D341Med (cell line): ENCODE data around the gene ASIC4.
A peak's percentile ranks its signal among the peaks of the same experiment; 100 is the strongest.

Experiments
- DNase-seq: peaks from one replicate; pipeline ENCODE4 v3.0.0; 2012; ENCODE audit warnings: low spot score

The ASIC4 gene

GRCh38 chr2:219480004-219480403, 34.3 kb upstream of the ASIC4 start:
- no peak for DNase-seq

GRCh38 chr2:219482674-219483405, 31.4 kb upstream of the ASIC4 start:
- no peak for DNase-seq

DNA sequence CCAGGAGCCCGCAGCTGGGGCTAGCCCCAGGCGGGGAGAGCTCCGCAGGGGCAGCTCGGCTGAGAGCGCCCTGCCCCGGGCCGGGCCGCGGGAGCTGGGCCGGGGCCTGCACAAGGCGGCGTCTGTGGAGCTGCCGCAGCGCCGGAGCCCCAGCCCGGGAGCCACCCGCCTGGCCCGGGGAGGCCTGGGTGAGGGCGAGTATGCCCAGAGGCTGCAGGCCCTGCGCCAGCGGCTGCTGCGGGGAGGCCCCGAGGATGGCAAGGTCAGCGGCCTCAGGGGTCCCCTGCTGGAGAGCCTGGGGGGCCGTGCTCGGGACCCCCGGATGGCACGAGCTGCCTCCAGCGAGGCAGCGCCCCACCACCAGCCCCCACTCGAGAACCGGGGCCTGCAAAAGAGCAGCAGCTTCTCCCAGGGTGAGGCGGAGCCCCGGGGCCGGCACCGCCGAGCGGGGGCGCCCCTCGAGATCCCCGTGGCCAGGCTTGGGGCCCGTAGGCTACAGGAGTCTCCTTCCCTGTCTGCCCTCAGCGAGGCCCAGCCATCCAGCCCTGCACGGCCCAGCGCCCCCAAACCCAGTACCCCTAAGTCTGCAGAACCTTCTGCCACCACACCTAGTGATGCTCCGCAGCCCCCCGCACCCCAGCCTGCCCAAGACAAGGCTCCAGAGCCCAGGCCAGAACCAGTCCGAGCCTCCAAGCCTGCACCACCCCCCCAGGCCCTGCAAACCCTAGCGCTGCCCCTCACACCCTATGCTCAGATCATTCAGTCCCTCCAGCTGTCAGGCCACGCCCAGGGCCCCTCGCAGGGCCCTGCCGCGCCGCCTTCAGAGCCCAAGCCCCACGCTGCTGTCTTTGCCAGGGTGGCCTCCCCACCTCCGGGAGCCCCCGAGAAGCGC, 30.6 kb upstream of the ASIC4 start:
- no peak for DNase-seq

- no peak for DNase-seq
Observed at GRCh38 chr2:219484343-219485200, 29.7 kb upstream of the ASIC4 start.

DNA sequence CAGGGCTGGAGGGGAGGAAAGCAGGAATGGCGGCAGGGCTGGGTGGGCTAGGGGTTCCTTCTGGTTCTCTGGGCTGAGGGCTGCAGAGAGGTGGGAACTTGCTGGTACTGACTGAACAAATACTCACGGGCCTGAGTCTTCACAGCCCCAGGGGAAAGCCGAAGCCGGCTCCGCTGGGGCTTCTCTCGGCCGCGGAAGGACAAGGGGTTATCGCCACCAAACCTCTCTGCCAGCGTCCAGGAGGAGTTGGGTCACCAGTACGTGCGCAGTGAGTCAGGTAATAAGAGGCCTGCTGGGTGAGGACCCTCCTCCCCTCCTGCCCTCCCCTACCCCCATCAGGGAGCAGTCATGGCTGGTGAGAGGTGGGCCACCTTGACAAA, 29.1 kb upstream of the ASIC4 start:
- no peak for DNase-seq

DNA sequence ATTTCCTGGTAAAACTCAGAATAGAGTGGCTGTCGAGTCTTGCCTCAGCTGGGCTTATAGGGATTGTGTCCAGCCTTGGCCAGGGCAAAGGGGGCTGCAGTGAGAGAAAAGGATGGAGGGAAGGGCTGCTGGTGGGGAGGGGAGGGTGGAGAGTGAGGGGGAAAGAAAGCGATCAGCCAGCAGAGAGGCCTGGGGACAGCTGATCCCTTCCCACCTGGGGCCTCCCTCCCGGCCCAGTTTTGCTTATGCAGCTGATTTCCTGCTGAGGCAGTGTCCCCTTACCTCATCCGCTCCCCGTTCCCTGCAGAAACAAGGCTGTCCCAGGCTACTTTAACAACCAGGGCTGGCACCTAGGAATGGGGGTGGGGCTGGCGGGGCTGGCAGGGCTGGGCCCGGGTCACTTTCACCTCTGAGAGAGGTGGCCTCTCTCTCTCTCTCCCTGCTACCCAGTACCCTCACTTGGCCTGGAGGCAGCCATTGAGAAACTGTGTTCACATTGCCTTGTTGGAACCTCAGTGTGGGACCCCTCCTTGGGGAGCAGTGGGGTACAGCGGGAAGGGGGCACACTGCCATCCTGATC, 27.8 kb upstream of the ASIC4 start:
- DNase-seq: no peak

DNA sequence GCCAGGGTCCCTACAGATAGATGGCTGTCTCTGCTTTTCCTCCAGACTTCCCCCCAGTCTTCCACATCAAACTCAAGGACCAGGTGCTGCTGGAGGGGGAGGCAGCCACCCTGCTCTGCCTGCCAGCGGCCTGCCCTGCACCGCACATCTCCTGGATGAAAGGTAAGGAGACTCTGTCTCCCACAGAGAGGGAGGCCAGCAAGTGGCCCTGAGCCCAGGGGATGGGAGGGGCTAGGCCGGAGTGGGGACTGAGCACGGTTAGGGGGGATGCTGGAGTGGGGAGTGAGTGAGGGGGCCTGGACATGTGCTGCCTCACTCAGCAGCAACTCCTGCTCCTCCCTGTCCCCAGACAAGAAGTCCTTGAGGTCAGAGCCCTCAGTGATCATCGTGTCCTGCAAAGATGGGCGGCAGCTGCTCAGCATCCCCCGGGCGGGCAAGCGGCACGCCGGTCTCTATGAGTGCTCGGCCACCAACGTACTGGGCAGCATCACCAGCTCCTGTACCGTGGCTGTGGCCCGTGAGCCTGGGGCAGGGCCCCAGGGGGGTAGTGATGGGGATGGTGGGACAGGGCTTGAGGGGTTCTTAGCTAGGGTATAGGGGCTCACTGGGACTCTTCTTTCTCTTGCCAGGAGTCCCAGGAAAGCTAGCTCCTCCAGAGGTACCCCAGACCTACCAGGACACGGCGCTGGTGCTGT, 26.0 kb upstream of the ASIC4 start:
- DNase-seq: no peak

DNA sequence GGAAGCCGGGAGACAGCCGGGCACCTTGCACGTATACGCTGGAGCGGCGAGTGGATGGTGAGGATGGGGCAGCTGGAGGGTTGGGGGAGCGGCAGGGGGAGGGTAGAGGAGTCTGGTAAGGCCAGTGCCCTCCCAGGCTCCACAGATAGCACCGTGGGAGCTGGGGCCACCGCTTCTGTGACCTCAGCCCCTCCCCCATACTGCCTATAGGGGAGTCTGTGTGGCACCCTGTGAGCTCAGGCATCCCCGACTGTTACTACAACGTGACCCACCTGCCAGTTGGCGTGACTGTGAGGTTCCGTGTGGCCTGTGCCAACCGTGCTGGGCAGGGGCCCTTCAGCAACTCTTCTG, 25.5 kb upstream of the ASIC4 start:
- DNase-seq: no peak

GRCh38 chr2:219489315-219489714, 25.0 kb upstream of the ASIC4 start:
- DNase-seq: no peak

DNA sequence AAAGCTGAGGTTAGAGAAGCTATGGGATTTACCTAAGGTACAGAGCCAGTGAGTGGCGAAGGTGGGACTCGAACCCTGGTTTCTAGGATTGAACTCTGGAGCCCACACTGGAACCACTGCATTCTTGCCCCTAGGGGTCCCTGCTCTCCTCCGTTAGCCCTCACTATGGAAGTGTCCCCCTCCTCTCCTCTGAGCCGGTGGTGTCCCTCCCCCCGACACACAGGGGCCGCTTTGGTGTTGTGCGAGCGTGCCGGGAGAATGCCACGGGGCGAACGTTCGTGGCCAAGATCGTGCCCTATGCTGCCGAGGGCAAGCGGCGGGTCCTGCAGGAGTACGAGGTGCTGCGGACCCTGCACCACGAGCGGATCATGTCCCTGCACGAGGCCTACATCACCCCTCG, 24.1 kb upstream of the ASIC4 start:
- DNase-seq: no peak

GRCh38 chr2:219490600-219491130, 23.6 kb upstream of the ASIC4 start:
- DNase-seq: no peak

DNA sequence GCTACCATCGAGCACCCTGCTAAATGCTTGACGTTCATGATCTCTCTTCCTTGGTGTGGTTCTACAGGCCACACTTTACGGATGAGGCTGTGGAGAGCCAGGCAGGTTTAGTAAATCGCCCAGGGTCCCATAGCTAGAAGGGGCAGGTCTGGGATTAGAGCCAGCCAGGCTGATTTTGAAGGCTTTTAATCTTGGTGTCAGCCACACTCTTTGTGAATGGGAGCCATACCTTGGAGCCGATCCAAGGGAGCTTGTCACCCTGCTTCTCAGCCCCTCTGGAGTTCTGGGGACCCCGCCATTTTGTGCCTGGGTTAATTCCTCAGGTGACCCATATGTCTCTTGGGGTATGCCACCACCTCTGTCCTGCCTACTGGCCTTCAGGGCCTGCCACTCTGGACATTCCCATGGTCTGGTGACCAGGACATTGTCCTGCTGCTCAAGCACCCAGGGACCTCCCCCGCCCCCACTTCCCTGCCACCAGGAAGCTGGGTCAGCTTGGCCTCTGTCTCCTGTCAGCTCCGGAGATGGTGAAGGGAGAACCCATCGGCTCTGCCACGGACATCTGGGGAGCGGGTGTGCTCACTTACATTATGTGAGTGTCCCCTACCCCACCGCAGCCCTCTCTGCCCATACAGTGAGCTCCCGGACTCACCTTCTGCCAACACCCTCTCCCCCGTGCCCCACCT, 22.9 kb upstream of the ASIC4 start:
- DNase-seq: peak; percentile 67

DNA sequence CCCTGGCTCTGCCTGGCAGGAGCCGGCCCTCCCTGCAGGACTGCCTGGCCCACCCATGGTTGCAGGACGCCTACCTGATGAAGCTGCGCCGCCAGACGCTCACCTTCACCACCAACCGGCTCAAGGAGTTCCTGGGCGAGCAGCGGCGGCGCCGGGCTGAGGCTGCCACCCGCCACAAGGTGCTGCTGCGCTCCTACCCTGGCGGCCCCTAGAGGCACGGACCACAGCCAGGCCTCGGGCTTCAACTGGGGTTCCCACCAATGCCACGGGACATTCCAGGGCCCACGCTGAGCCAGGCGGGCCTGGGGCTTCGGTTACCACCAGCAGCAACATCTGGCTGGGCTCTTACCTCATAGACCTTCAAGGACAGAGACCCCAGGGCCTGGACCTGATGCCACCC, 21.7 kb upstream of the ASIC4 start:
- DNase-seq: no peak

DNA sequence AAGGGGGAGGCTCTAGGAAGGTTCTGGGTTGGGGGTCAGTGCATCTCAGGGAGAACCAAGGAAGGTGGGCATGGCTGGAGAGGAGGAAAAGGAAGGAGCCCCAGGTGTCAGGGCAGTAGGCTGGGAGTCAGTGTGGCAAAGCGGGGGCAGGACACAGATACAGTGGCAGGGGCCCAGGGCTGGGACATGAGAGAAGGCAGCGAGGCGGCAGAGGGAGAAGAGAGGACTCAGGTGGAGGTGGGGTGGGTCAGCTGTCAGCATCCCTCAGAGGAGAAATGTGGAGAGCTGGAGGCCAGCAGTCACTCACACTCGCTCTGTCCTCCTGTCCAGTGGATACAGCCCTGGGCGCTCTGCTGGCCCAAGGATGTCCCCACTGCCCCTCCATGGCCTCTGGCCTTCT, 21.2 kb upstream of the ASIC4 start:
- no peak for DNase-seq

DNA sequence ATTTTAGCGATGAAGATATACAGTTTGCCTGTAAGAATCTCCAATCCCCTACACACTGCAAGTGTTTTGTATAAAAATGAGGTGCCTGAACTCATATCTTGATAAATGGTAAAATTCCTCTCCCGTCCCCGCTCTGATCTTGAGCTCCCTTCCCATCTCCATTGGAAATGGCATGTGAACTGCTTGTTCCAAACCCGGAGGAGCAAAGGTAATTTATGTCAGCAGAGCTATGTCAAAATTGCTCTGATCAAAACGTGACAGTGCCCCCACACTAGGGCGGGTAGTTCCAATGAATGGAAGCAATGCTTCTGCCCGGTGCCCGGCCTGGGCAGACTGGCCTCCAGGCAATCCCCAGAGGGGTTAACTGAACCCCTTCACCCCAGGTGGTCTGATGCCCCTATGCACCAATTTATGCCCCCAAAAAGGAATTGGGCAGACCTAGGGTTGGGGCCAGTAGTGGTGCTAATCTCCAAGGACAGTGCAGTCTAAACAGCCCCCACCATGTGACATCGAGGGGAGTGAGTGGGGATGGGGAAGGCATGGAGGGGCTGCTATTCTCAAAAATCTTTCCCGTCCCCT, 19.2 kb upstream of the ASIC4 start:
- no peak for DNase-seq

DNA sequence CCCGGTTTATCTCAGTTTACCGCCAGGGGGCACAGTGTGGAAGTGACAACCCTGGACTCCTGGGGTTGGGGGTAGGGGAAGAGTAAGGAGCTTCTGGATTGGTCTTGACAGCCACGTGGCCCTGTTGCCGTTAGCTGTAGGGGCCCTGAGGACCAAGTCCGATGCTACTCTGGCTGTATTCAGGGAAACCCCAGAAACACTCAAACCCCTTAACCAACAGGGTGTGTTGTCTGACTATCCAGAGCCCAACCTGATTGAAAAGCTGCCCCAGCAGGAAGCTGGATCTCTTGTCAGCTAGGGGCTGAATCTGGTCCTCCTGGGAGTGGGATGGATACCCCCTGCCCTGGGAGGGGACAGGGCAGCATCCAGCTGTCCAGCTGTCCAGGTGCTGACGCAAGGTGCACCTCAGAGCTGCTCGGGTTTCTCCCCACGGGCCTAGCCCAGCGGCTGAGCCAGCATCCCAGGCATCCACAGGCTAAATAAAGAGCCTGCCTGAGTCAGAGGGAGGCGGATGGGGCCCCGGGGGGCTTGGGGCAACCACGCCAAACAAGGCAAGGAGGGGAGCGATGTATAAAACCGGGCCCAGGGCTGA, 18.7 kb upstream of the ASIC4 start:
- peak; percentile 77 for DNase-seq

DNA sequence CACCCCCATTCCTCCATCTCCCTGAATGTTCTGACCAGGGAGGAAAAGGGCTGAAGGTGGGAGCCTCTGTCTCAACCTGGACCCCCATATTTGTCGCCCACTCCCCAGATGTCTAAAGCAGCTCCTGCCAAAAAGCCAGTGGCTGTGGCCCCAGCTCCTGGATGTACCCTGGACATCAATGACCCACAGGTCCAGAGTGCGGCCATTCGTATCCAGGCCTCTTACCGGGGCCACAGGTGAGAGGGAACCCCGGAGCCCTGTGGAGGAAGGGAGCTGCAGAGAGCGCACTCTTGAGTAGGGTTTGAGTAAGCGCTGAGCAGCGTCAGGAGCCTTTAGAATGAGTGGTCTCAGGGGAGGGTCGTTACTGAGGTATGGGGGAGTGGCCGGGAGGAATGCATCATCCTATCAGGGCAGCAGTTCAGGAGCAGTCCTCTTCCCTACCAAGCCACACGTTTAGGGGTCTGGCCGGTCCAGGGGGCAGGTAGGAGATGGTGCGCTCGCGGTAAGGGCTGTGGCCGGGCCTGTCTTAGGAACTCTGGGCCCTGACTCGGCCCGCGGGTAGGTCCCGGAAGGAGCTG, 17.9 kb upstream of the ASIC4 start:
- no peak for DNase-seq

DNA sequence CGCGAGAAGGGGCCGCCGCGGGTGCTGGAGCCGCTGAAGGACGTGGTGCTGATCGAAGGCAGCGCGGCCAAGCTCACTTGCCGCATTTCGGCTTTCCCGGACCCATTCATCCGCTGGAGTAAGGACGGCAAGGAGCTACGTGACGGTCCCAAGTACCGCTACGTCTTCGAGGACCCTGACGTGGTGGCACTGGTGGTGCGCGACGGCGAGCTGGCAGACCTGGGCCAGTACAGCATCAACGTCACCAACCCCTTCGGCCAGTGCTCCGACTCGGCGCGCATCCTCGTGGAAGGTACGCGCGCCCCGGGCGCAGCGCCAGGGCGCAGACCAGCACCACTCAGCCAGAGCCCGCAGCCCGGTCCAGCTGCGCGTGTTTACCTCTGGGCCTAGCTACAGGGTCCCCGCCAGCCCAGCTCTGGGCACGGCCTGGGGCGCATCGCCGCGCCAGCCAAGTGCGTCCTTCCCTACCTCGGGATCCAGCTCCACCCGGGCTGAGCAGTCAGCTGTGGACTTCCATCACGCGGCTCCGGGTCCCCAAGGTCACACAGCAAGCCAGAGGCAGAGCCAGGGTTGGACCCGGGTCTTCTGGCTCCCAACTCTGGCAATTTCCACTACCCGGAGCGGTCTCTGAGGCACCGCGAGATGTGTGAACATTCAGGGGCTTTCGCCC, 17.3 kb upstream of the ASIC4 start:
- no peak for DNase-seq
